Adipose tissue (tissue), 3 donors: Measurements from ENCODE around the gene RNASE12. TPM values are rescaled to one million over a fixed set of nuclear protein-coding genes. Genes with fewer than 3 reads are reported as not detected.
"Not testable (repeated sequence)": the region's sequence is repeated elsewhere in the genome, so short reads cannot be mapped to it uniquely, and the experiment has no call there.

Source experiments
- H3K27ac ChIP-seq: one replicate; pipeline ENCODE4 v1.5.1; 2013; ENCODE audit warnings: low read depth, low read length
- WGBS, 3 donors: extraction: QIAGEN DNeasy Blood & Tissue Kit; methylation state at CpG; one replicate each; pipeline ENCODE4 v1.1.7; 2013; 5-methylcytosine and 5-hydroxymethylcytosine counted together
- polyA plus RNA-seq, 3 donors: library from polyadenylated mRNA; stranded (reverse); fragments of 200-250 nt; gene quantifications; one replicate each; pipeline ENCODE4 v1.2.3, GENCODE V29; 2013
- donor health status: healthy with polysubstance abuse.
- donor health status: Bipolar disorder and iron deficiency.
- donor health status: healthy.

Gene RNASE12
- polyA plus RNA-seq, 3 donors, result not detected

DNA sequence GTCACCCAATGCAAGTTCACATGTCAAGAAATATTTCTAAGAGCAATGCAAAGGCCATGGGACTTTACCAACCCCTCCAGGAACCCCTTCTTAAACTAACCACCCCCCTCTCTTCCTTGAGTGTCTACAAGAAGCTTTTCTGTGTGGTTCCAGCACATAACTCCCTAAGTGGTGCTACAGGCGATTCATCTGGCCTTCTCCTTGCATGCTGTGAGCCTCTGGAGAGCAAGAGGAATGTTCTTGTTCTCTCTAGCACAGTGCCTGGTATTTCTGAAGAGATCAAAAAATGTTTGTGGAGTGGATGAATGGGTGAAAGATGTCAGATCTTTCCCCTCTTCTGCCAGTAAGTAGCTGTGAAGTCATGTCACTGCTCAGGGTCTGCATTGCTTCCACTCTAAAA, 5.9 kb upstream of the RNASE12 start:
- WGBS, 3 donors, result 62 to 76% (median 76%) methylated on average over 1 of the region's 1 CpG
- H3K27ac ChIP-seq, result no peak overlapping the region

DNA sequence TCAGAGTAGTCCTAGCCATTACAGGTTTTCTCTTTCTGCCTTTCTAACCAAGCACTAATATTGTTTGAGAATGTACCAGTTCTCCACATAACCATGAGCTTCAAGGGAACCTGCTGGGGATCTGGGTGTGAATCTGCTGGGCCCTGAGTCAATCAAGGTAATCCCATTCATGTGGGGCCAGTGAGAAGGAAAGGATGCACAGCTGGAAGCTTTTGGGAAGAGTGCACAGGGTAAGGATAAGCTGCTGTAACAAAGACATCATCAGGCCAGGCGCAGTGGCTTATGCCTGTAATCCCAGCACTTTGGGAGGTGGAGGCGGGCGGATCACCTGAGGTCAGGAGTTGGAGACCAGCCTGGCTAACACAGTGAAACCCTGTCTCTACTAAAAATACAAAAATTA, 4.5 kb upstream of the RNASE12 start:
- H3K27ac ChIP-seq, result not testable (repeated sequence)
- 93 to 100% (median 94%) methylated on average over 3 of the region's 3 CpGs for WGBS, 3 donors

- H3K27ac ChIP-seq, result no peak overlapping the region
- 35 to 68% (median 44%) methylated on average over 1 of the region's 1 CpG for whole genome bisulfite sequencing, 3 donors
These were observed 1.4 kb upstream of the RNASE12 start for GRCh38 chr14:20592574-20592973.

DNA sequence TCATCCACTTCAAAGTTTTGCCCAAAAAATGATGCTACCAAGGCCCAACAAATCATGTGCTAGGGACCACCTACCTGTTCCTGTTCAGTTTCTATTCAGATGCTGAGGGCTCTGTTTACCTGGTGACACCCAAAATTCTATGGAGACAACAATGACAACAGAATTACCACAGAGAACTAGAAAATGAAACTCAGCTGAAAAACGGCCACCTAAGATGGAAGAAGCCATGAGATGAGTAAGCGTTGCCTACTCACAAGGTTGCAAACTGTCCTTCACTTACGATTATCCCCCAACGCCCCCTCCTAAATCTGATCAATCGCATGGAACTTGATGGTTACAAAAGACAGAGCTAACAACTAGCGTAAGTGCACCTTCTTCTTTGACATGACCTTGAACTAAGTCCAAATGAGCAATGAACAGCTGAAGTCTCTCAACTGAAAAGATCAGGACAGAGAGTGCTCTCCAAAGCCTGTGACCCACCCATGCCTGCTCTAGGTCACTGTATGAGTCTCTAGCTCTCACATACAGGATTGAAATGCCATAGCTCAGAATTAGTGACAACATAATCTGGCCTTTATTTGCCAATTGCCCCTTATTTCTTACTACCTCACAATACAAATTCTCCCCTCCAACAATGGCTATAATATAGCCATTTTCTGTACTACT, 3.6 kb downstream of the RNASE12 start, which contains the start of gene RNASE11:
Gene RNASE11 (minus strand): TSS at position 513 of the 666 bp plus-strand sequence.
- 63 to 88% (median 86%) methylated on average over 6 of the region's 6 CpGs for WGBS, 3 donors
- H3K27ac ChIP-seq, result no peak within 1 kb of the TSS

GRCh38 chr14:20583908-20584307, 7.3 kb downstream of the RNASE12 start:
- WGBS, 3 donors, result 46 to 72% (median 47%) methylated on average over 5 of the region's 5 CpGs

GRCh38 chr14:20583142-20583541, 8.0 kb downstream of the RNASE12 start:
- no peak overlapping the region for H3K27ac ChIP-seq

More at GRCh38 chr14:20583908-20584307, 7.3 kb downstream of the RNASE12 start:
- H3K27ac ChIP-seq, result no peak overlapping the region

GRCh38 chr14:20580242-20580641, 10.9 kb downstream of the RNASE12 start:
- 71 to 74% (median 72%) methylated on average over 4 of the region's 4 CpGs for WGBS, 3 donors
- H3K27ac ChIP-seq, result no peak overlapping the region

GRCh38 chr14:20578784-20579502, 12.2 kb downstream of the RNASE12 start:
- 66 to 74% (median 71%) methylated on average over 14 of the region's 14 CpGs for WGBS, 3 donors
- H3K27ac ChIP-seq, result no peak overlapping the region

DNA sequence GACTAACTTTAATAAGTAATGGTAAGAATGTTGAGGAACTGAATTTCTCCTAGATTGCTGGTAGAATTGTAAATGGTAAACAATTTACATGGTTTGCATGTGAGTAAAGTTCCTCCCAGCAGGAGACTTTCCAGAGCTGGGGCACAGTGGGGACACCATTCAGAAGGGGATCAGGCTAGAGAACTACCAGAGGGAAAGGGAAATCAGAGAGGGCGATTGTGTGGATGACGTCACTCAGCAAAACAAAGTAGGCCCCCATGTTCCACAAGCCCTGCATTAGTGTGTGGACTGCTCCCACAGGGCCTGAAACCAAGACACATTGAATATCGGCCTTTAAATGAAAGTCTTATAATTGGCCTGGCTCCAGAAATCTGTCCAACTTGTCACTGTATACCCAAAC, 12.9 kb downstream of the RNASE12 start:
- H3K27ac ChIP-seq, result no peak overlapping the region
- WGBS, 3 donors, result 61 to 80% (median 78%) methylated on average over 3 of the region's 3 CpGs

DNA sequence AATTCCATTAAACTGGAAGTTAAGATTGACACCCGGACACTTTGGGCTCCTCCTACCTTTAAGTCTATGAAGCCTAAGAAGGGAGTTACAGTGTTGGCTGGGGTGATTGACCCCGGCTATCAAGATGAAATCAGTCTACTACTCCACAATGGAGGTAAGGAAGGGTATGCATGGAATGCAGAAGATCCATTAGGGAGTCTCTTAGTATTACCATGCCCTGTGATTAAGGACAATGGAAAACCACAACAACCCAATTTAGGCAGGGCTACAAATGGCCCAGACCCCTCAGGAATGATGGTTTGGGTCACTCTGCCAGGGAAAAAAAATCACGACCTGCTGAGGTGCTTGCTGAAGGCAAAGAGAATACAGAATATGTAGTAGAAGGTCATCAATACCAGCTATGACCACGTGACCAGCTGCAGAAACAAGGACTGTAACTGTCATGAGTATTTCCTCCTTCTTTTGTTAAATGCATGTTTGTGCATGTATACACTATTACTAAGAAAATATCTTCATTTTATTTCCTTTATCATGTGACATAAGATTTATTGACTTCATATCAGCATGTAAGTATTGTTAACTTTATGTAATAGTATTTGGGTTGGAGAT, 18.7 kb downstream of the RNASE12 start:
- WGBS, 3 donors, result 61 to 83% (median 79%) methylated on average over 4 of the region's 4 CpGs
- not testable (repeated sequence) for H3K27ac ChIP-seq

GRCh38 chr14:20570720-20571119, 20.5 kb downstream of the RNASE12 start:
- H3K27ac ChIP-seq, result not testable (repeated sequence)
- 50 to 94% (median 50%) methylated on average over 1 of the region's 1 CpG for WGBS, 3 donors

DNA sequence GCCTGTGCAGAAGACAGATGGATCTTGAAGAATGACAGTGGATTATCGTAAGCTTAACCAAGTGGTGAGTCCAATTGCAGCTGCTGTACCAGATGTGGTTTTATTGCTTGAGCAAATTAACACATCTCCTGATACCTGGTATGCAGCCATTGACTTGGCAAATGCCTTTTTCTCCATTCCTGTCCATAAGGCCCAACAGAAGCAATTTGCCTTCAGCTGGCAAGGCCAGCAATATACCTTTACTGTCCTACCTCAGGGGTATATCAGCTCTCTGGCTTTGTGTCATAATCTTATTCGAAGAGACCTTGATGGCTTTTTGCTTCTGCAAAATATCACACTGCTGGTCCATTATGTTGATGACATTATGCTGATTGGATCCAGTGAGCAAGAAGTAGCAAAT, 21.3 kb downstream of the RNASE12 start:
- not testable (repeated sequence) for H3K27ac ChIP-seq
- 81 to 90% (median 87%) methylated on average over 2 of the region's 2 CpGs for WGBS, 3 donors

DNA sequence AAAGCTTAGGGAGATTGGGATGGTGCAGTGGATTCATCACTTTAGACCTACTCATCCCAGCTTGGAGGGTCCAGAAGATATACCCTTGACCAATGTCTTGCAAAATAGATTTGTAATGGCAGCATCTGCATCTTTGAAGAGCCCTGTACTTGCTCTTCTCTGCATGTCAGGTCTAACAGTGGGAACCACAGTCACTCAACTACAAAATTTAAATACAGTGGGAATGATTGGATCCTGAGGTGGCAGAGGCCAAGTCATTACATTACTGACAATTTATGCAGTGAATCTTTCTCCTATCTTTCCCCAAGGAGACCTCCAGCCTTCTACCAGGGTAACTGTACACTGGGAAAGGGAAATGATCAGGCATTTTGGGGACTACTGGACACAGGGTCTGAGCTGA, 22.1 kb downstream of the RNASE12 start:
- H3K27ac ChIP-seq, result no peak overlapping the region

DNA sequence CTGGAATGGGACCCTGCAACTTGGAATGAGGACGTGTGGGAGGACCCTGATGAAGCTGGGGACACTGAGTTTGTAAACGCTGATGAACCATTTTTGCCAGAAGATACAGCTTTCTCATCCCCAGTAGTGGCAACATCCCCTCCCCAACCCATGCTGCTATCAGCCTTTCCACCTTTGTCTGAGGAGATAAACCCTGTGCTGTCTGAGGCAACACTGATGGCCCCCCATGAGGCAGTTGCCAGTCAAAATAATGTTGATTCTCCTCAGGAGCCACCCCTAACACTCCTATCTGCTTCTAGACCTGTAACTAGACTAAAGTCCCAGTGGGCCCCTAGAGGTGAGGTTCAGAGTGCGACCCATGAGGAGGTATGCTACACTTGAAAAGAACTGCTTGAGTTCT, 22.8 kb downstream of the RNASE12 start:
- WGBS, 3 donors, result 71 to 89% (median 81%) methylated on average over 3 of the region's 3 CpGs

DNA sequence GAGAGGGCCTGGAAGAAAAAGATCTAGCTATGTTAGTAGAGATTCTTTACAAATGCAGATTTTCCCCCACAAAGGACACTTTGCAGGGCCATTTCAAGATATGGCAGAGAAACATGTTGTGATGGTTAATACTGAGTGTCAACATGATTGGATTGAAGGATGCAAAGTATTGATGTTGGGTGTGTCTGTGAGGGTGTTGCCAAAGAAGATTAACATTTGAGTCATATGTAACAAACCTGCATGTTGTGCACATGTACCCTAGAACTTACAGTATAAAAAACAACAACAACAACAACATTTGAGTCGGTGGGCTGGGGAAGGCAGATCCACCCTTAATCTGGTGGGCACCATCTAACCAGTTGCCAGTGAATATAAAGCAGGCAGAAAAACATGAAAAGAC, 24.0 kb downstream of the RNASE12 start:
- WGBS, 3 donors, result 76 to 89% (median 82%) methylated on average over 1 of the region's 1 CpG
- H3K27ac ChIP-seq, result not testable (repeated sequence)

More for the DNA sequence above, 22.8 kb downstream of the RNASE12 start:
- no peak overlapping the region for H3K27ac ChIP-seq

- H3K27ac ChIP-seq, result no peak overlapping the region
- WGBS, 3 donors, result 80 to 90% (median 89%) methylated on average over 2 of the region's 2 CpGs
These were observed 26.6 kb downstream of the RNASE12 start for GRCh38 chr14:20564501-20564997.

DNA sequence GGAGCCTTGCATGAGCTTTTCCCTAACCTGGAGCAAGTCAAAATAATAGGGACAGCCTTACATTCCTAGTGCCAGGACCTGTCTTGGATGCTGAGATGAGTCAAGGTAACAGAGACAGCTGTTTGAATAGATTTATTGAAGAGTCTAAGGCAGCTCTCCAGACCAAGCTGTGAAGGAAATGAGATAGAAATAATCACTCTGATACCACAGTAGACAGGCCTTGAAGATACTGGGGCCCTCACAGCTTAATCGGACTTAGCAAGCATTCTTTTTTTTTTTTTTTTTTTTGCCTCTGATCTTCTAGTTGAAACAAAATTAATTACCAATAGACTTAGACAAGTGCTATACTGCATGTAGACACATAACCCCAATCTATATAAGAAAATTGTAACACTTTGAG, 27.2 kb downstream of the RNASE12 start:
- WGBS, 3 donors, result 50 to 91% (median 80%) methylated on average over 1 of the region's 1 CpG
- H3K27ac ChIP-seq, result no peak overlapping the region

DNA sequence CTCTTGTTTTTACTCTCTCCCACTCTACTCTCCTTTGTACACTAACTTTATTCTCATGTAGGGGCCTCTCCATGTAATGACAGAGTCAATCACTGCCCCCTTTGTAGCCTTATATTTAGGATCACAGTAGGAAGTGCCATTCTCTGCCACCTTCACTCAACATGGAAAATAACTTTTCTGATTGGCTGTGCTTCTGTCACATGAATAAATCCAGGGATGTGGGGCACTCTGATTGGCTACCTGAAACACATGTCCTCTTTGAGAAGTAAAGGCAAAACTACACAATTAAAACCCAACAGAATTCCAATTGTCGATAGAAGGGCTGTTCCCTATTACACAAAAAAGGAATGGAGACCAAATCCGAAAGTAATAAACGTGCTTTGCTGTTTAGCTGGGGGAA, 30.2 kb downstream of the RNASE12 start, which contains the start of gene RNASE9:
Gene RNASE9 (minus strand): TSS at position 87 of the 400 bp plus-strand sequence.
- no peak within 1 kb of the TSS for H3K27ac ChIP-seq
- WGBS, 3 donors, result 90 to 93% (median 92%) methylated on average over 3 of the region's 3 CpGs

- WGBS, 3 donors, result 43 to 56% (median 45%) methylated on average over 2 of the region's 2 CpGs
- no peak overlapping the region for H3K27ac ChIP-seq
These were observed 31.7 kb downstream of the RNASE12 start for GRCh38 chr14:20559461-20559904.
